ENCODE measurements around the gene CHN2.

- no peak for TF ChIP-seq CTCF (IDR thresholded peaks at IDR 0.05)
- no peak for TF ChIP-seq EZH2 (IDR thresholded peaks at IDR 0.05; ENCODE audit: borderline replicate concordance, insufficient read depth, low read depth, low read length, poor library complexity, severe bottlenecking)
Measured at GRCh38 chr7:29265208-29265923, 70.8 kb downstream of the CHN2 start.

All from B cell (primary cell).